GM12878 (cell line): ENCODE measurements around the gene SNX13. TPM values are rescaled to one million over a fixed set of nuclear protein-coding genes. Genes with fewer than 3 reads are reported as not detected.

Experiments
- ATAC-seq: fragments of 200-7000 bp; cut with Tn5 transposase; 3 replicates; pipeline ENCODE4 v1.9.1; 2020; ENCODE audit warnings: mild to moderate bottlenecking, moderate library complexity
- BruUV-seq: library from RNA; stranded (reverse); fragments of 400-500 nt; replicated peaks from 2 replicates; lab custom pipeline; 2021; lab: Mats Ljungman, UMichigan
- CTCF ChIA-PET: fragments of 300-600 bp; sonication (Branson Sonifier 250); formaldehyde crosslinking; extraction: SDS; loops from one replicate; lab custom pipeline; 2021; ENCODE audit warnings: inconsistent platforms; lab: Yijun Ruan, JAX
- POLR2A ChIA-PET: fragments of 350-600 bp; formaldehyde crosslinking; extraction: SDS; loops from one replicate; lab custom pipeline; 2021; ENCODE audit warnings: inconsistent platforms; lab: Charles Lee
- RAD21 ChIA-PET: fragments of 300-600 bp; sonication (Branson Sonifier 250); formaldehyde crosslinking; loops from one replicate; lab custom pipeline; 2023; ENCODE audit warnings: antibody characterized with exemption; ENCODE audit not compliant: unreplicated experiment; lab: Charles Lee
- SMC1A ChIA-PET: fragments of 300-600 bp; sonication (Branson Sonifier 250); formaldehyde crosslinking; loops from one replicate; lab custom pipeline; 2023; ENCODE audit not compliant: unreplicated experiment, uncharacterized antibody; lab: Charles Lee
- DNase-seq: peaks from one replicate; pipeline ENCODE4 v3.0.0-alpha.2; 2011; ENCODE audit warnings: low read depth, low spot score
- FAIRE-seq: peaks from 3 replicates; lab custom pipeline; 2011; peaks lifted over from hg19 to GRCh38; lab: Jason Lieb, UNC
- H2AFZ ChIP-seq: 2 replicates; pipeline ENCODE4 v1.6.0; 2011; ENCODE audit warnings: low read depth, low read length, control low read depth; ENCODE audit not compliant: control insufficient read depth
- H3K27ac ChIP-seq: 2 replicates; pipeline ENCODE4 v1.5.1; 2011; ENCODE audit warnings: control low read depth; ENCODE audit not compliant: control insufficient read depth, insufficient read depth
- H3K27me3 ChIP-seq, 2 experiments: replicated peaks in 1 of 2; 2 replicates each; pipeline versions ENCODE4 v1.6.0 to v1.6.1; 2011; ENCODE audit warnings: low read length in 1 of 2; ENCODE audit not compliant: control insufficient read depth in 2 of 2, insufficient read depth in 2 of 2
- H3K36me3 ChIP-seq, 2 experiments: 2 replicates each; pipeline ENCODE4 v1.5.1; 2011; ENCODE audit warnings: low read length in 1 of 2; ENCODE audit not compliant: control insufficient read depth in 2 of 2, insufficient read depth in 2 of 2
- H3K4me1 ChIP-seq: 2 replicates; pipeline ENCODE4 v1.6.1; 2011; ENCODE audit warnings: mild to moderate bottlenecking, low read length, moderate library complexity, mixed read lengths; ENCODE audit not compliant: control insufficient read depth, insufficient read depth
- H3K4me2 ChIP-seq: 2 replicates; pipeline ENCODE4 v1.6.0; 2011; ENCODE audit warnings: control low read depth; ENCODE audit not compliant: control insufficient read depth, insufficient read depth
- H3K4me3 ChIP-seq: fragments of 200-600 bp; sonication (generic); 2 replicates; pipeline ENCODE4 v1.5.1; 2016
- H3K79me2 ChIP-seq: 2 replicates; pipeline ENCODE4 v1.6.0; 2011; ENCODE audit warnings: low read length; ENCODE audit not compliant: control insufficient read depth, insufficient read depth
- H3K9ac ChIP-seq: 2 replicates; pipeline ENCODE4 v1.8.0; 2011; ENCODE audit warnings: low read length, control low read depth, mixed read lengths; ENCODE audit not compliant: control insufficient read depth, insufficient read depth
- H3K9me3 ChIP-seq: replicated peaks from 3 replicates; pipeline ENCODE4 v1.5.1; 2011; ENCODE audit warnings: mild to moderate bottlenecking, low read length; ENCODE audit not compliant: control insufficient read depth, insufficient read depth
- H4K20me1 ChIP-seq: 2 replicates; pipeline ENCODE4 v1.6.0; 2011; ENCODE audit not compliant: control insufficient read depth, insufficient read depth
- HDGF ChIP-seq: fragments of 450-650 bp; IDR thresholded peaks from 2 replicates; pipeline ENCODE4 v1.6.1; 2016; ENCODE audit warnings: antibody characterized with exemption
- NBN ChIP-seq: fragments of 450-650 bp; IDR thresholded peaks from 2 replicates; pipeline ENCODE4 v1.6.1; 2016
- SPI1 ChIP-seq: IDR thresholded peaks from 2 replicates; pipeline ENCODE4 v1.6.1; 2011; ENCODE audit warnings: low read depth, mild to moderate bottlenecking, low read length, moderate library complexity, borderline replicate concordance; ENCODE audit not compliant: insufficient read depth
- USF1 ChIP-seq: IDR thresholded peaks from 2 replicates; pipeline ENCODE4 v1.6.1; 2011; ENCODE audit warnings: borderline replicate concordance, low read depth, mild to moderate bottlenecking, moderate library complexity, mixed read lengths, low read length; ENCODE audit not compliant: insufficient read depth; ENCODE audit errors: extremely low read length
- ZNF207 ChIP-seq: fragments of 450-650 bp; IDR thresholded peaks from 2 replicates; pipeline ENCODE4 v1.6.1; 2014; ENCODE audit warnings: antibody characterized with exemption, mild to moderate bottlenecking, borderline replicate concordance
- ZNF217 ChIP-seq: fragments of 450-650 bp; IDR thresholded peaks from 2 replicates; pipeline ENCODE4 v1.6.1; 2017; ENCODE audit warnings: antibody characterized with exemption, mild to moderate bottlenecking
- WGBS: methylation state at CpG from one replicate; pipeline ENCODE4 v1.1.6; 2016; ENCODE audit warnings: low lambda C conversion rate; ENCODE audit not compliant: insufficient replicate concordance, insufficient coverage; ENCODE audit errors: missing lambda C conversion rate; 5-methylcytosine and 5-hydroxymethylcytosine counted together
- in situ Hi-C: fragments of 300-500 bp; cut with MboI; formaldehyde crosslinking; loops from 9 replicates; pipeline ENCODE4 v1.14.3; 2018; ENCODE audit warnings: mixed read lengths
- intact Hi-C: fragments of 100-400 bp; cut with micrococcal nuclease; formaldehyde crosslinking; loops from one replicate; pipeline ENCODE4 v1.14.2; 2022; ENCODE audit not compliant: unreplicated experiment
- polyA plus RNA-seq, 11 experiments: library from polyadenylated mRNA; depleted of rRNA in 4 of 11; unstranded in 6 of 11; stranded (reverse) in 5 of 11; fragments of >200 nt; fragmentation: Nextera tagmentation in 4 of 11; fragmentation: Illumina TruSeq in 1 of 11; extraction: Ambion mirVana in 4 of 11; extraction: Trizol in 1 of 11; gene quantifications; 1 replicate in 1 of 11; 2 replicates in 10 of 11; pipeline versions ENCODE4 v1.2.1 to v1.2.3, GENCODE V29; 2011 to 2016; ENCODE audit warnings: inconsistent platforms in 2 of 11, missing spikeins in 2 of 11, low read depth in 1 of 11
- total RNA-seq, 4 experiments: library from RNA; depleted of rRNA in 3 of 4; stranded (reverse); fragments of >200 nt in 3 of 4; fragmentation: Illumina TruSeq in 1 of 4; extraction: Trizol in 1 of 4; gene quantifications; 2 replicates each; pipeline versions ENCODE4 v1.2.1 to v1.2.3, GENCODE V29; 2013 to 2021
- TF ChIP-seq, protein P1 (sequence below): fragments of 450-650 bp; formaldehyde crosslinking; IDR thresholded peaks from 2 replicates; pipeline ENCODE4 v1.4.0; 2020; ENCODE audit warnings: mild to moderate bottlenecking, moderate library complexity
- TF ChIP-seq, protein P2 (sequence below): IDR thresholded peaks from 2 replicates; pipeline ENCODE4 v1.6.1; 2011; ENCODE audit warnings: low read depth, mild to moderate bottlenecking, low read length, moderate library complexity, borderline replicate concordance; ENCODE audit errors: extremely low read depth

The SNX13 gene
- total and polyA plus RNA-seq, 10 of the 15 experiments (the other 5 are each of a cell fraction or from before 2014, with no cell fraction given) = 2.2 to 17.1 (median 11.9) TPM

DNA sequence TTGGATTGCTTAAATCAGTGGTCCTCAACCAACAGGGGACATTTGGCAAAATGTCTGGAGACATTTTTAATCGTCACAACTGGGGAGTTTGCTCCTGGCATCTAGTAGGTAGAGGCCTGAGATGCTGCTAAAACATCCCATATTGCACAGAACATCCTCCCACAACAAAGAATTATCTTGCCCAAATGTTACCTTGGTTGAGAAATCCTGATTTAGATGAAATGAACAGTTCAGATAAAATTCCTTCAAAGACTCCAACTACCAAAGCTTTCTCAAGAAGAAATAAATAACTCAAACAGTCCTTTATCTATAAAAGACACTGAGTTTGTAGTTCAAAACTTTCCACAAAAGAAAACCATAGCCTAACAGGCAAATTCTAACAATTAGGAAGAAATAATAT, 160.9 kb downstream of the SNX13 start:
- intact Hi-C loops = no loop called here

More for the DNA sequence above, 160.9 kb downstream of the SNX13 start:
- Histone ChIP-seq H3K4me1 (no peaks in the 10 kb centered on the region), H4K20me1 (no peaks in the 10 kb centered on the region), H3K27me3 (no peaks in the 10 kb centered on the region), H3K9me3 (no peaks in the 10 kb centered on the region), H3K79me2 (no peaks in the 10 kb centered on the region), H3K36me3 (no peaks in the 10 kb centered on the region), H2AFZ (no peak overlapping the region), H3K4me2 (no peak overlapping the region), H3K27ac (no peak overlapping the region), H3K9ac (no peak overlapping the region), H3K4me3 (no peak overlapping the region)
- no peak for TF ChIP-seq NBN
- TF ChIP-seq, protein P1, sequence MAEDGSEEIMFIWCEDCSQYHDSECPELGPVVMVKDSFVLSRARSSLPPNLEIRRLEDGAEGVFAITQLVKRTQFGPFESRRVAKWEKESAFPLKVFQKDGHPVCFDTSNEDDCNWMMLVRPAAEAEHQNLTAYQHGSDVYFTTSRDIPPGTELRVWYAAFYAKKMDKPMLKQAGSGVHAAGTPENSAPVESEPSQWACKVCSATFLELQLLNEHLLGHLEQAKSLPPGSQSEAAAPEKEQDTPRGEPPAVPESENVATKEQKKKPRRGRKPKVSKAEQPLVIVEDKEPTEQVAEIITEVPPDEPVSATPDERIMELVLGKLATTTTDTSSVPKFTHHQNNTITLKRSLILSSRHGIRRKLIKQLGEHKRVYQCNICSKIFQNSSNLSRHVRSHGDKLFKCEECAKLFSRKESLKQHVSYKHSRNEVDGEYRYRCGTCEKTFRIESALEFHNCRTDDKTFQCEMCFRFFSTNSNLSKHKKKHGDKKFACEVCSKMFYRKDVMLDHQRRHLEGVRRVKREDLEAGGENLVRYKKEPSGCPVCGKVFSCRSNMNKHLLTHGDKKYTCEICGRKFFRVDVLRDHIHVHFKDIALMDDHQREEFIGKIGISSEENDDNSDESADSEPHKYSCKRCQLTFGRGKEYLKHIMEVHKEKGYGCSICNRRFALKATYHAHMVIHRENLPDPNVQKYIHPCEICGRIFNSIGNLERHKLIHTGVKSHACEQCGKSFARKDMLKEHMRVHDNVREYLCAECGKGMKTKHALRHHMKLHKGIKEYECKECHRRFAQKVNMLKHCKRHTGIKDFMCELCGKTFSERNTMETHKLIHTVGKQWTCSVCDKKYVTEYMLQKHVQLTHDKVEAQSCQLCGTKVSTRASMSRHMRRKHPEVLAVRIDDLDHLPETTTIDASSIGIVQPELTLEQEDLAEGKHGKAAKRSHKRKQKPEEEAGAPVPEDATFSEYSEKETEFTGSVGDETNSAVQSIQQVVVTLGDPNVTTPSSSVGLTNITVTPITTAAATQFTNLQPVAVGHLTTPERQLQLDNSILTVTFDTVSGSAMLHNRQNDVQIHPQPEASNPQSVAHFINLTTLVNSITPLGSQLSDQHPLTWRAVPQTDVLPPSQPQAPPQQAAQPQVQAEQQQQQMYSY (CRISPR knock-in tag) = no peak
- TF ChIP-seq ZNF207 = no peak
- no peak for TF ChIP-seq ZNF217
- TF ChIP-seq, protein P2, sequence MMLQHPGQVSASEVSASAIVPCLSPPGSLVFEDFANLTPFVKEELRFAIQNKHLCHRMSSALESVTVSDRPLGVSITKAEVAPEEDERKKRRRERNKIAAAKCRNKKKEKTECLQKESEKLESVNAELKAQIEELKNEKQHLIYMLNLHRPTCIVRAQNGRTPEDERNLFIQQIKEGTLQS = no peak
- TF ChIP-seq SPI1 = no peak
- TF ChIP-seq USF1 = no peak
- no peak for TF ChIP-seq HDGF
- RAD21 ChIA-PET = no interaction called here
- no peak for FAIRE-seq
- BruUV-seq = no TSS peak
- in situ Hi-C loops = loop anchor here (10.0 kb wide), 1 partner anchor 545 kb away; no protein-coding TSS in a partner anchor
- no peak for DNase-seq
- POLR2A ChIA-PET = no interaction called here
- CTCF ChIA-PET = no interaction called here
- SMC1A ChIA-PET = interaction anchor here (1.4 kb wide), 1 partner anchor 9 kb away, joined by 3 read pairs; no protein-coding TSS in a partner anchor
- WGBS = 29% methylated on average over 1 of the region's 1 CpG
- ATAC-seq = no peak
